ENCODE measurements around the gene MLLT3.
A peak's percentile ranks its signal among the peaks of the same experiment; 100 is the strongest.

MLLT3 gene

DNA sequence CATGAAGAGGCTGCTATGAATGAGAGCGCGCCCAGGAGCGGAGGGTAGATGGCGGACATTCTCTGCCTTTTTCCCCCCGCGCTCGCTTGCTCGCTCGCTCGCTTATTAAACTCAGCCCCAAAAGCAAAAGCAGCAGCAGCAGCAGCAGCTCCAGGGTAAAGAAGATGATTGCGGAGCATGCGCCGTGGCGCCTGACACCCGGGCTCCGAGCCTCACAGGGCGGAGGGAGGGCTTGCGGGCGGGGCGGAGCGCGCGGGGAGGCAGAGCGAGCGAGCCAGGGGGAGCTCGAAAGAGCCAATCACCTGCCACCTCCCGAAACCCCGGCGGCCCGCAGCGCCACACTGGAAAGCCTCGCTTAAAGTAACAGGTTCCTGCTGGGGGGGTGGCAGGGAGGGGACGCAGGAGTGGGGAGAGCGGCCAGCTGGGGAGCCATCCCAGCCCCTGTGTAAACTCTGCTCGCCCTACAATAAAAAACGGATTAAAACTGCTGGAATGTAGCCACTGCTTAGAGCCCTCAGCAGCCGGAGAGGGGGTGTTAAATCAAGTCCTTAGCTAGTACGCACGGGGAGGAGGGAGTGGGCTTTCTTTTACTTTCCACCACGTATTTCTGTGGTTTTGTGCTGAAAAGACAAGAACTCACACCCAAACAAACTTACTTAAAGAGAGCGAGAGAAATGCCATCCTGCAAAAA is at the start of gene MLLT3:
Gene MLLT3, minus strand, starts transcription at position 170 of the 691 bp plus-strand sequence.
- peak; percentile 99 for DNase-seq

- DNase-seq, result no peak
Measured at GRCh38 chr9:20671635-20672034, 49.3 kb upstream of the MLLT3 start.

DNA sequence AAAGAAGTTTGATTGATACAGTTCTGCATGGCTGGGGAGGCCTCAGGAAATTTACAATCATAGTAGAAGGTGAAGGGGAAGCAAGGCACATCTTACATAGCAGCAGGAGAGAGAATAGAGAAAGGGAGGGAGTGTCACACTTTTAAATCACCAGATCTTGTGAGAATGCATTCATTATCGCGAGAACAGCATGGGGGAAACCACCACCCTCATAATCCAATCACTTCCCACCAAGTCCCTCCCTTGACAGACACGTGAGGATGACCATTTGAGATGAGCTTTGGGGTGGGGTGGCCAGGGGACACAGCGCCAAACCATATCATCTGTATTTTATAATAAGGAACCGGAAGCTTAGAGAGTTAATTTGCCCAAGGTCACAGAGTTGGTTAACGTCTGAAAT is 48.1 kb upstream of the MLLT3 start:
- no peak for DNase-seq

DNA sequence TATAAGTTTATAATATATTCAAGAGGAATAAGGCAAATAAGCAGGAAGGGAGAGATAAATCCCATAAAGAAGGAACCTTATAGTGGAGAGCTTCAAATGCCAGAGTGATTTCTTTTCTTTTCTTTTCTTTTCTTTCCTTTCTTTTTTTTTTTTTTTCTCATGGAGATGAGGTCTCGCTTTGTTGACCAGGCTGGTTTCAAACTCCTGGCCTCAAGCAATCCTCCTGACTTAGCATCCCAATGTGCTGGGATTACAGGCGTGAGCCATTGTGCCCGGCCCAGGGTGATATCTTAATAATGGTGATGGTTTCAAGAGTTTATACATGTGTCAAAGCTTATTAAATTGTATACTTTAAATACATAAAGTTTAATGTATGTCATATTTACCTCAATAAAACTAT is 42.2 kb upstream of the MLLT3 start:
- no peak for DNase-seq

- no peak for DNase-seq
Measured at GRCh38 chr9:20663133-20663532, 40.8 kb upstream of the MLLT3 start.

- no peak for DNase-seq
Measured at GRCh38 chr9:20662156-20662555, 39.9 kb upstream of the MLLT3 start.

DNA sequence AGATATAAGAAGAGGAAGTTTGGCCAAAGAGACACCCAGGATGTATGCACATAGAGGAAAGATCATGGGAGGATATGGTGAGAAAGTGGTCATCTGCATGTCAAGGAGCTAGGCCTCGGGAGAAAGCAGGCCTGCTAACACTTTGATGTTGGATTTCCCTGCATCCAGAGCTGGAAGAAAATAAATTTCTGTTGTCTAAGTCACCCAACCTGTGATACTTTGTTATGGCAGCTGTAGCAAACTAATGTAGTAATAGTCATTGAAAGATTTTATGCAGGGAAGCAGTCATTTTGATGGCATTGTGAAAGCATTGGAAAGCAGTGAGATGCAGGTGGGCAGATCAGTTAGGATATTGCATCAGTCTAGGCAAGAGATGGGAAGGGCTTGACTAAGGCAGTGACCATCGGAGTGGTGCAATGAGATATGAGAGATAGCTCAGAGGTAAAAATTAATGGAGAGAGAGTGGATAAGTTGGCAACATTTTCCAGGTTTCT is 37.2 kb upstream of the MLLT3 start:
- no peak for DNase-seq

GRCh38 chr9:20658677-20659473 is 36.6 kb upstream of the MLLT3 start:
- DNase-seq, result no peak

- DNase-seq, result peak; percentile 80
Measured at GRCh38 chr9:20658246-20658667, 36.0 kb upstream of the MLLT3 start.

- no peak for DNase-seq
Measured at GRCh38 chr9:20651939-20652338, 29.6 kb upstream of the MLLT3 start.

GRCh38 chr9:20650750-20651299 is 28.5 kb upstream of the MLLT3 start:
- no peak for DNase-seq

- no peak for DNase-seq
Measured at GRCh38 chr9:20650313-20650712, 28.0 kb upstream of the MLLT3 start.

DNA sequence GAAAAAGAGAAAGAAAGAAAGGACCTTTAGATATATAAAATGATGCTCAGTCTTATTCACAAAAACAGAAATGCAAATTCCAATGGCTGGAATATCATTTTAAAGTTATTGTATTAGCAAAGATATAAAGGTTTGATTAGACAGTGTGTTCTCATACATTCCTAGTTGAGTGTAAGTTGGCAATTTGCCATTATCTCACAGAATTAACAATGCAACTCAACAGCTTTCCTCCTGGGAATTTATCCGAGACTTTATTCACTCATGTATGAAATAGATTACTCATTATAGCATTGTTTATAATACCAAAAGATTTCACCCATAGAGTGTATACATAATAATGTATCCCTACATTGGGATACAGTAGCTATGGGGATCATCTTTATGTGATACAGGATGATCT is 27.1 kb upstream of the MLLT3 start:
- no peak for DNase-seq

GRCh38 chr9:20646656-20647055 is 24.4 kb upstream of the MLLT3 start:
- no peak for DNase-seq

- no peak for DNase-seq
Measured at GRCh38 chr9:20643660-20644059, 21.4 kb upstream of the MLLT3 start.

DNA sequence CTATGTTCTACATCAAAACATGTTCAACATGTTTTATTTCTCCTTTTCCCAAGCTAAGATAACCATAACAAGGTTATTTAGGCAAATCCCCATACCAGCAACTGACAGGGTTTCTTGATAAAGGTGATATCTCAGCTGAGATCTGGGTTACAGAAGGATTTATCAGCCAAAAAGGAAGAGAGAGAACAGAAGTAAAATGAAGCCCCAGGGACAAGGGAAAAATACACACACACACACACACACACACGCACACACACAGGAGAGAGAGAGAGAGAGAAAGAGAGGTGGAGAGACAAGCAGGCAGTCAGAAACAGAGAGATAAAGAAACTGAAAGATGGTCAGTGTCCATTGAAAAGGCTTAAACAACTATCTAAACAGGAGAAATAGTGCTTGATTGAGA is 19.7 kb upstream of the MLLT3 start:
- DNase-seq, result no peak

DNA sequence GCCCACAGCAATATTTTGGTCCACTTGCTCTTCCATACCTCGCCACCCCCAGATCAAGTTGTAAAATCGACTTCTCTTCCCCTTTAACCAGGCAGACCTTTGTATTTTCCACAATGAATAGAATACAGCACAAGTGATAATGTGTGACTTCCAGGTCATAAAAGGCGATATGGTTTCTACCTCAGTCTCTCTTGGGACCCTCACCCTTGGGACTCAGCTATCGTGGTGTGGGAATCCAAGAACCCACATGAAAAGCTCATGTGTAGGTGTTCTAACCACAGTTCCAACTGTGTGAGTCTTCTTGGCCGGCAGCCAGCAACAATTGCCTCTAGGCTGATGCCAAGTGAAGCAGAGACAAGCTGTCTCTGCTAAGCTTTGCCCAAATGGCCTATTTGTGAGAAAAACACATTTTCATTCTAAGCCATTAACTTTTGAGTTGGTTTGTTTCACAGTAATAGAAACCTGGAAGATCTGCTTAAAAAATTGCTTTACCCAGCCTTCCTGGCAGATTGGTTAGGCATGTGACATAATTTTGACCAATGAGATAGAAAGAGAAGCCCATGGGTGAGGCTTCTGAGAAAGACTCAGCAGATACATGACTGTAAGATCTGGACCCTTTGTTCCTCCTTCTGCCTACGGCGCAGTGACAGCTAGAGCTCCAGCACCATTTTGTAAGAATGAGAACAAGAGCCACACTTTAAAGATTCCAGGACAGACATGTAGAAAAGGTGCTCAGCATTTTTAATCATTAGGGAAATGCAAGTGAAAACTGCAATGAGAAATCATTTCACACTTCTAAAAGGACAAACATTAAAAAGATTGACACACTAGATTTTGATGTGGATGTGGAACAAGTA is 18.3 kb upstream of the MLLT3 start:
- DNase-seq, result peak; percentile 88

DNA sequence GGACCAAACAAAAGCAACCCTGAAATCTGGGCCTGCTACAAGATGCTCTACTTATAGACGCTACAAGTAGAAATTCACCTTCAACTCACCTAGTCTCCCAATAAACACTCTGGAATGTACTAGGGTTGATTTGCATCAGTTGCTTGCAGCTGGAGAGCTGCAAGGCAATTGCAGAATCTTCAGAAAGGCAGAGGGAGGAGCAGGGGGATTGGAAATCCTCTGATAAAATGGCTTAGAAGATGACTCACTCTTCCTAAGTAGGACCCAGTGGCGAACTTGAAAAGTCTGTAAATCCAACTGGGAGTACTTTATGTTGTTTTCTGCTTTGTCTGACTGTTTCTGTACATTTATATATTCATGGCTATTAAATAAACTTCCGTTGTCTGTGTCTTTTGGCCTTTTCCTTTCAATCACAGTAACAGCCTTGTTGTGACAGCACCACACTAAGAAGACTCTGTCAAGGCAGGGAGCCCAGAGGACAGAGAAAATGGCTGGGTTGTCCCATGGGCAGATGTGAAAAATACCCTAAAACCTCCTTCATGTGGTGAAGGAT is 14.7 kb upstream of the MLLT3 start:
- no peak for DNase-seq

- DNase-seq, result no peak
Measured at GRCh38 chr9:20634895-20635294, 12.6 kb upstream of the MLLT3 start.

GRCh38 chr9:20632705-20633104 is 10.4 kb upstream of the MLLT3 start:
- DNase-seq, result no peak

DNA sequence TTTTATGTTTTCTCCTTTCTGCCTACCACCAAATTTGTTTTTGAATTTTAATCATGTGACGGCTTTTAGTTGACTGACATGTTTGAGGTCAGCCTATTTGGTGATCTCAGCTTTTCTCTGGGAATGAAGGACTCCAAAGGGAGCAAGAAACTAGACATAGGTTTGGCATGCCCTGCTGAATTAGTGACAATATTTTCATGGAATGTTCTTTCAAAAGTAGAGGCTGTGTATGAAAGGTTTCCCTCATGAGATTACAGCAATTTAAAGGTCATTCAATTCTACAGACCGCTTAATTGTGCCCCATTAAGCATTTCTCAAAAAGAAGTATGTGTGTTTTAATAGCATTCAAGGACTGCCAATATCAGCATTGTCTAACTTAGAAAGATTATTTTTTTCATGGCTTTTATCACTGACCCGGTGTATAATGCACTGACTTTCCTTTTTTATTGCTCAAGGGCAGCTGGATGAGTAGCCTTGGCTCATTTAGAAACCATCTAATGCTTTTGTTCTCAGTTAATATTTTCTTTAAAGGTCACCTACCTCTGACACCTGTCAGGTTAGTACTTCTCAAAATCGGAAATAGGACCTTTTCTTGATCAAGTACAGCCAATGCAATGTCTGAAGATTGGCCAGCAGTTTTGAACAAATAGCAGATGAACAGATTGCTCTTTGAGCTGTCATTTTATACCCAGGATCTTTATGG is 8.1 kb upstream of the MLLT3 start:
- no peak for DNase-seq

DNA sequence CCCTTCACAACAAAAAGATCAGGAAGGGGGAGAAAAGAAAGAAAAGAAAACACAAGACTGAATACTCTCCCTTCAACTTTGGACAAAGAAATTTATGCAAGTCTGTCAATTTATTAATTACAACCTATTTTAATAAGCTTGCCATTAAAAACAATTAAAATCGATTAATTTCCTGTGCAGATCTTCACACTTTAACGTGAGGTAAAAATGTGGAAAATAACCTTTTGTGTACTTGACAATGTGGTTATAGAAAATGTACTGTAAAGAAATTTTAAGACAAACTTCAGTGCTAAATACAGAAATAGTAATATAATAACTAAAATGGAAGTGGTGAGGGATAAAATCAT is 2.7 kb upstream of the MLLT3 start:
- DNase-seq, result no peak
